ENCODE measurements around the gene LEMD1. TPM values are rescaled to one million over a fixed set of nuclear protein-coding genes. Genes with fewer than 3 reads are reported as not detected.

The LEMD1 gene
- total RNA-seq, 1 experiment from 2014 or later, result 17.2 TPM

DNA sequence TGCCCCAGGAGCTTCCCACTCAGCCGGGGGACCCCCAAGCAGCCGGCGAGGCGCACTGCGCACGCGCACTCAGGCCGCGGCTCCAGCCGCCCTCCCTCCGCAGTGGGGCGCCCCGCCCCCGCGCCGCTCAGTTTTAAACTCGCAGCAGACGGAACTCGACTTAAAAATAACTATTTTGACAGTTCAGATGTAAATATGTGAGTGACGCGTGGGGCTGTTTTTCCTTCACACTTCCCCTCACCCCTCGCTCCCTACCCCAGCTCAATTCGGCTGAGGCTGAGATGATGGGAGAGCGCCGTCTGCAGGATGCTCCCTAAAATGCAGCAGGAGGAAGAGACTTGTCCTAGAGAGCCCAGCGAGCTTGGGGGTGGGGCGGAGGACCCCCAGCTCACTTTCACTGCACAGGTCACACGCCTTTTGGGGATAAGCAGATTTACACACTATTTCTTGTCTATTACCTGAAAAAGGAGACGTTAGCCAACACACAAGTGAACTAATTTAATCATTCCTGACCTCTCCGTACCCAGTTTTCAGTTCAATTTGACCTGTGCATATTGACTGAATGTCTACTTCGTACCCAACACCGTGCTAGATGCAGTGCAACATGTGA lies 8.9 kb upstream of the LEMD1 start:
- CTCF ChIA-PET, result interaction anchor here (0.6 to 2.2 kb wide), 15 partner anchors 11 to 157 kb away, joined by 3 to 23 read pairs (median 5); partner anchors contain the start of gene BLACAT1
- H3K4me1 Mint-ChIP-seq (ENCODE audit: low read depth, unreplicated experiment), result peaks cover 8% of the 10 kb centered on the region
- peak overlapping the region; percentile 13 for H3K27ac Mint-ChIP-seq (ENCODE audit: unreplicated experiment)
- peak; percentile 76 for DNase-seq
- peak overlapping the region; percentile 63 for H3K4me3 Mint-ChIP-seq (ENCODE audit: low read depth, unreplicated experiment)
- peaks cover 65% of the 10 kb centered on the region for H3K27me3 Mint-ChIP-seq (ENCODE audit: unreplicated experiment)
- H3K36me3 Mint-ChIP-seq (ENCODE audit: insufficient read depth, unreplicated experiment), result peaks cover 31% of the 10 kb centered on the region
- intact Hi-C loops (cut with micrococcal nuclease; ENCODE audit: unreplicated experiment), result loop anchor here (2.0 to 5.0 kb wide), 2 partner anchors 34 to 94 kb away; no protein-coding TSS in a partner anchor
- BruUV-seq (replicated peaks), result no TSS peak
- no peaks in the 10 kb centered on the region for H3K9me3 Mint-ChIP-seq (ENCODE audit: low read depth, unreplicated experiment)
- TF ChIP-seq, protein P1, sequence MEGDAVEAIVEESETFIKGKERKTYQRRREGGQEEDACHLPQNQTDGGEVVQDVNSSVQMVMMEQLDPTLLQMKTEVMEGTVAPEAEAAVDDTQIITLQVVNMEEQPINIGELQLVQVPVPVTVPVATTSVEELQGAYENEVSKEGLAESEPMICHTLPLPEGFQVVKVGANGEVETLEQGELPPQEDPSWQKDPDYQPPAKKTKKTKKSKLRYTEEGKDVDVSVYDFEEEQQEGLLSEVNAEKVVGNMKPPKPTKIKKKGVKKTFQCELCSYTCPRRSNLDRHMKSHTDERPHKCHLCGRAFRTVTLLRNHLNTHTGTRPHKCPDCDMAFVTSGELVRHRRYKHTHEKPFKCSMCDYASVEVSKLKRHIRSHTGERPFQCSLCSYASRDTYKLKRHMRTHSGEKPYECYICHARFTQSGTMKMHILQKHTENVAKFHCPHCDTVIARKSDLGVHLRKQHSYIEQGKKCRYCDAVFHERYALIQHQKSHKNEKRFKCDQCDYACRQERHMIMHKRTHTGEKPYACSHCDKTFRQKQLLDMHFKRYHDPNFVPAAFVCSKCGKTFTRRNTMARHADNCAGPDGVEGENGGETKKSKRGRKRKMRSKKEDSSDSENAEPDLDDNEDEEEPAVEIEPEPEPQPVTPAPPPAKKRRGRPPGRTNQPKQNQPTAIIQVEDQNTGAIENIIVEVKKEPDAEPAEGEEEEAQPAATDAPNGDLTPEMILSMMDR (IDR thresholded peaks at IDR 0.05; ENCODE audit: unreplicated experiment), result peak; percentile 94

DNA sequence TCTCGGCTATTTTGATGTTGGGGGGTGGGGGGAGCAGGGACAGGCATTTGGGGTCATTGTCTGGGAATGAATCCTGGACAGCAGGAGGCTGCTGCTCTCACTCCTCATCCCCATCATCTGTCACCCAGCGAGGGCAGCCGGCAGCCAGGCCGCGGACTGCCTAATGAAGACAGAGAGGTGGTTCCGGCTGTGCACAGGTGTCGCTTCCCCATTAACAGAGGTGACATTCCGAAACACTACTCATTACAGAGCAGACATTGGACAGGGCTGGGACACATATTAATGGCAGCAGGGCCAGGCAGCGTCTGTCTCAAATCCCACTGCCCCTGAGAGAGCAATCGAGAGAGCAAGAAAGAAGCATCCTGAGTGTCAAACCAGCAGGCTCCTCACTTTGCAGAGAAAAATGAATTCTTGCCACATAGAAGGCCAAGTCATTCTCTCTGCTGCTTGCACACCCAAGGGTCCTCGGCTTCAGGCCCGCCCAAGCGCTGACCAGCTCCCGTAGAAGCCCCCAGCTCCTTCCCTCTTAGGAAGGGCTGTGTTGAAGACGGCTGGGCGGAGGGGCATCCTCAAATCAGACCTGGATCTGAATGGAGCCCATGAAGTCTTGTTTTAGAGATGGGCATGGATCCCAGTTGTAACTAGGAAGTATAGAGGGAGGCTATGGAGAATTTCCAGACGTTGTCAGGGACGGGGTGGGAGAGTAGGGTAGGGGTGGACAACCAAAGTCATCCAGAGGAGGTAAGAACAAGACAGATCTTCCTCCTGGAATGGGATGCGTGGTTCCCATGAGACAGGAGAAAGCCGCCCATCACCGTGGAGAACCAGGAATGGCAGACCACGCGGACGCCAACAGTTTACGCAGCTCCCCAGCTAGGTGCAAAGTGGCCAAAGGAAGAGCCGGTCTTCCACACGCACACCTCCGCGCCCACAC lies 8.2 kb upstream of the LEMD1 start:
- intact Hi-C loops (cut with micrococcal nuclease; ENCODE audit: unreplicated experiment), result loop anchor here (2.0 to 5.0 kb wide), 2 partner anchors 33 to 93 kb away; no protein-coding TSS in a partner anchor
- Mint-ChIP-seq H3K9me3 (ENCODE audit: low read depth, unreplicated experiment) (no peaks in the 10 kb centered on the region), H3K4me3 (ENCODE audit: low read depth, unreplicated experiment) (peak overlapping the region; percentile 63), H3K4me1 (ENCODE audit: low read depth, unreplicated experiment) (peaks cover 8% of the 10 kb centered on the region), H3K27ac (ENCODE audit: unreplicated experiment) (no peak overlapping the region), H3K27me3 (ENCODE audit: unreplicated experiment) (peaks cover 73% of the 10 kb centered on the region), H3K36me3 (ENCODE audit: insufficient read depth, unreplicated experiment) (peaks cover 23% of the 10 kb centered on the region)
- TF ChIP-seq, protein P1 (IDR thresholded peaks at IDR 0.05; ENCODE audit: unreplicated experiment), result no peak
- no TSS peak for BruUV-seq (replicated peaks)
- no peak for DNase-seq
- CTCF ChIA-PET, result interaction anchor here (0.6 to 2.2 kb wide), 15 partner anchors 12 to 157 kb away, joined by 3 to 23 read pairs (median 5); no protein-coding TSS in a partner anchor

DNA sequence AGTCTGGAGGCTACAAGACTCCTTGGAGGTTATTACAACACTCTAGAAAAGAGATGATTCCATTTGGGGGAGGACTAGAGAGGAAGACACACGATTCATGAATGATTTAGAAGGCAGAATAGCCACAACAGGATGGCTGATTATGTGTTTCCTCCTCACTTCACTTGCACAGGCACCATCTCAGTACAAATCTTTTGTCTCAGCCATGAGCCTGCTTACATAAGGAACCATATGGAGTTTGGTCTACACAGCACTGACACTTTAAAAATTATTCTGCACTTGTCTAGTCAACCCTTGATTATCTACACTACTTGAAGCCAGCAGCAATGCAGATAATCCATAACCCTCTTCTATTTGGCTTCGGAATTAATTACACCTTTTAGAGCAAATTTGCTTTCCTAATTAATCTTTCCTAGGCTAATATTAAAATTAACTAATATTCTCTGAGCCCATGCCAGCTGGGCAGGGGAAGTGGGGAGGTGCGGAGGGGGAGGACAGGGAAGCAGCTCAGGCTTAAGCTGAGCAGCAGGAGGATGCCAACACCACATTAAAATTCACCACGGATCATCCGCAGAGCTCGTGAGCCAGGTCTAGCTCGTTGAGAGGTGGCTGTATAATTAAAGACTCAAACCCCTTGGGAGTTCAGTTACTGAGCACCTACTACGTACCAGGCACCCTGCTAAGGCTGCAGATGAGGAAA lies 3.2 kb upstream of the LEMD1 start:
- CTCF ChIA-PET, result interaction anchor here (1.0 to 4.5 kb wide), 7 partner anchors 16 to 99 kb away, joined by 3 to 33 read pairs (median 6); no protein-coding TSS in a partner anchor
- H3K27me3 Mint-ChIP-seq (ENCODE audit: unreplicated experiment), result peaks cover 91% of the 10 kb centered on the region
- H3K36me3 Mint-ChIP-seq (ENCODE audit: insufficient read depth, unreplicated experiment), result no peaks in the 10 kb centered on the region
- no peaks in the 10 kb centered on the region for H3K4me1 Mint-ChIP-seq (ENCODE audit: low read depth, unreplicated experiment)
- no peaks in the 10 kb centered on the region for H3K9me3 Mint-ChIP-seq (ENCODE audit: low read depth, unreplicated experiment)
- no TSS peak for BruUV-seq (replicated peaks)
- no peak overlapping the region for H3K27ac Mint-ChIP-seq (ENCODE audit: unreplicated experiment)
- H3K4me3 Mint-ChIP-seq (ENCODE audit: low read depth, unreplicated experiment), result no peak overlapping the region
- TF ChIP-seq, protein P1 (IDR thresholded peaks at IDR 0.05; ENCODE audit: unreplicated experiment), result no peak
- no peak for DNase-seq
- intact Hi-C loops (cut with micrococcal nuclease; ENCODE audit: unreplicated experiment), result no loop called here

DNA sequence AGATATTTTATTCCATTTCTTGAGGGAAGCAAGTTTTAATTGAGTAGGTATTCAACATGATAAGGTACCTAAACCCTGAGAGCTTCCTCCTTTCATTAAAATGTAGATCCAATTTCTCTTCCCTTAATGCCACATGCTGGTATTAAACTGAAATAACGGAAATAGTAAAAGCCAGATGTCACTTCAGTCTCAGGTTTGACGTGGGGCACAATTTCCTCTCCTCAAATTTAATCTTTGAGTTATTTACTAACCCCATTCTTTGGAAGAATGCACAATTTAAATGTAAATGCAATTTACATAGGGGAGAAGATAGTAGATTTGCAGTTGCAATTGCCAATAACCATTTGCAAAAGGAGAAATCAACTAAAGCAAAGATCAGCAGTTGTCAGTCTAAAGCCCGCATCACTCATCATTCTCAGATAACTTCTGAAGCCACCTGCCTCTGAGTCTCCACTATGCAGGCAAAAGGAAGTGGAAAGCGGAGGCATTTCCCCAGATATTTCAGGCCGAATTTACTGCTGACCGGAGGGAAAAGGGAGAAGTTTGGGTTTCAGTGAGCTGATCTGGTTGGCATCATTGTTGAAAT lies 2.1 kb upstream of the LEMD1 start:
- CTCF ChIA-PET, result interaction anchor here (0.6 to 4.5 kb wide), 8 partner anchors 15 to 101 kb away, joined by 3 to 33 read pairs (median 6); no protein-coding TSS in a partner anchor
- no peaks in the 10 kb centered on the region for H3K9me3 Mint-ChIP-seq (ENCODE audit: low read depth, unreplicated experiment)
- H3K4me1 Mint-ChIP-seq (ENCODE audit: low read depth, unreplicated experiment), result no peaks in the 10 kb centered on the region
- BruUV-seq (replicated peaks), result no TSS peak
- H3K4me3 Mint-ChIP-seq (ENCODE audit: low read depth, unreplicated experiment), result no peak overlapping the region
- intact Hi-C loops (cut with micrococcal nuclease; ENCODE audit: unreplicated experiment), result loop anchor here (1.0 kb wide), 1 partner anchor 61 kb away; no protein-coding TSS in a partner anchor
- H3K27ac Mint-ChIP-seq (ENCODE audit: unreplicated experiment), result no peak overlapping the region
- no peaks in the 10 kb centered on the region for H3K36me3 Mint-ChIP-seq (ENCODE audit: insufficient read depth, unreplicated experiment)
- TF ChIP-seq, protein P1 (IDR thresholded peaks at IDR 0.05; ENCODE audit: unreplicated experiment), result no peak
- H3K27me3 Mint-ChIP-seq (ENCODE audit: unreplicated experiment), result peaks cover 83% of the 10 kb centered on the region
- no peak for DNase-seq

Data from Calu3 (cell line).